ENCODE measurements around the gene LRP11.

The LRP11 gene

DNA sequence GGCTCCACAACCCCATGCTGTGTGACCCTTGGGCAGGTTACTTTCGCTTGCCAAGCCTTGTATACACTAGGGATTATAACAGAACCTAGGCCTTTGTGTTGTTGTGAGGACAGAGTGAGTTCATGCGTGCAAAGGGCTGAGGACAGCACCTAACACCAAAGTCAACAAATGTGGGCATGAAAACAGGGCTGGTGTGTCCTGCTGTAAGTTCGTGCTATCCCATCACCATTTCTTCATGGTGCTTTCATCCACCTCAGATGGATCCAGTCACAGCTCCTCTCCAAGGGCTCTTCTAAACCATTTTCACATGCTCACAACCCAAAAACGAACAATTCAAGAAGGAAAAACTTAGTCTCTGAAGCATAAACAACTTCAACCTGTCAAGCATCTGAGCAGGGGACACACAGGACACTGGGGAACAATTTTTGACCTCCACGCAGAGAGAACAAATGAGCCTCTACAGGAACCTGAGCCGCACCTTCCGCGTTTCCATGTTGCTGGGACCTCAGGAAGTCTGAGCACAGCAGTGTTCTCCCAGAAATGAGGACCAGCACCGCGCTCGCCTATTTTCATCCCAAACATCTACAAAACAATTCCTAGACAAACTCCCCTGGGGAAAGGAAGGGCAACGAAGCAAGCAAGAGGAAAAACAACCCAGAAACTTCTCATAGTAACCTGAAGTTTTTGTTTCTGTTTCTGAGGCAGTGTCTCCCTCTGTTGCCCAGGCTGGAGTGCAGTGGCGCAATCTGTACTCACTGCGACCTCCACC is 3.1 kb downstream of the LRP11 start:
- H3K27ac ChIP-seq, result no peak overlapping the region
- TF ChIP-seq, protein P1, sequence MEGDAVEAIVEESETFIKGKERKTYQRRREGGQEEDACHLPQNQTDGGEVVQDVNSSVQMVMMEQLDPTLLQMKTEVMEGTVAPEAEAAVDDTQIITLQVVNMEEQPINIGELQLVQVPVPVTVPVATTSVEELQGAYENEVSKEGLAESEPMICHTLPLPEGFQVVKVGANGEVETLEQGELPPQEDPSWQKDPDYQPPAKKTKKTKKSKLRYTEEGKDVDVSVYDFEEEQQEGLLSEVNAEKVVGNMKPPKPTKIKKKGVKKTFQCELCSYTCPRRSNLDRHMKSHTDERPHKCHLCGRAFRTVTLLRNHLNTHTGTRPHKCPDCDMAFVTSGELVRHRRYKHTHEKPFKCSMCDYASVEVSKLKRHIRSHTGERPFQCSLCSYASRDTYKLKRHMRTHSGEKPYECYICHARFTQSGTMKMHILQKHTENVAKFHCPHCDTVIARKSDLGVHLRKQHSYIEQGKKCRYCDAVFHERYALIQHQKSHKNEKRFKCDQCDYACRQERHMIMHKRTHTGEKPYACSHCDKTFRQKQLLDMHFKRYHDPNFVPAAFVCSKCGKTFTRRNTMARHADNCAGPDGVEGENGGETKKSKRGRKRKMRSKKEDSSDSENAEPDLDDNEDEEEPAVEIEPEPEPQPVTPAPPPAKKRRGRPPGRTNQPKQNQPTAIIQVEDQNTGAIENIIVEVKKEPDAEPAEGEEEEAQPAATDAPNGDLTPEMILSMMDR (IDR thresholded peaks at IDR 0.05), result no peak
- DNase-seq (ENCODE audit: low spot score), result no peak
- no peak overlapping the region for H3K4me3 ChIP-seq

DNA sequence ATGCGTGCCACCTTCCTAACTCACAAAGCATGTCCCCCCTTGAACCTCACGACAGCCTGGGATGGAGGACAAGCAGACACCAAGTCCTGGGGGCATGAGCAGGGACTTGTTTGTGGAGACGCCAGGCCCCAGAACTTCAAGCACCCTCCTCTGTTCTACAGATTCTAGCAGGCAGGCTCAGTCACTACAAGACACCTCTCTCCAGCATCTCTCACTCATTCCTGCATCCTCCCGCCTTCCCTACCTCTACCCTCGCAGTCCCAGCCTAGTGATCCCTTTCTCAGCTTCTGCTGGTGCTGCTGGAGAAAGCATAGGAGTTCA is 3.7 kb downstream of the LRP11 start:
- H3K4me3 ChIP-seq, result no peak overlapping the region
- DNase-seq (ENCODE audit: low spot score), result no peak
- TF ChIP-seq, protein P1 (IDR thresholded peaks at IDR 0.05), result no peak
- no peak overlapping the region for H3K27ac ChIP-seq

DNA sequence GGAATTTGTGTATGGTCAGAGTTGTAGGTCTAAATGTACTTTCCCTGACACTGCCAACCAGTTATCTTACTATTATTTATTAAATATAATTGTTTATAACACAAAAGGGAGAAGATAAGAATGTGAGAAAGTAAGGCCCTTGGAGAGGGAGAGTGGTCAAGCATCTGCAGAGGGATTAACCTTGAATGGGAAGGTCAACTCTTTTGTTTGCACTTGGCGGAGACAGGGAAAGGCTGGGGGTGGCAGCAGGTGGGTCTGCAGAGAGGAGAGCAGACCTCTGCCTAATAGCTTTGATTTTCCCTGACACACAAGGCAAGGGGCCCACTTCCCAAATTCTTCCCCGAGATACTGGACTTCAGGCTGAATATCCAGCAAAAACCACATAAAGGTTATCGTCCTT is 4.2 kb downstream of the LRP11 start:
- H3K27ac ChIP-seq, result no peak overlapping the region
- H3K4me3 ChIP-seq, result no peak overlapping the region
- TF ChIP-seq, protein P1 (IDR thresholded peaks at IDR 0.05), result no peak
- no peak for DNase-seq (ENCODE audit: low spot score)

DNA sequence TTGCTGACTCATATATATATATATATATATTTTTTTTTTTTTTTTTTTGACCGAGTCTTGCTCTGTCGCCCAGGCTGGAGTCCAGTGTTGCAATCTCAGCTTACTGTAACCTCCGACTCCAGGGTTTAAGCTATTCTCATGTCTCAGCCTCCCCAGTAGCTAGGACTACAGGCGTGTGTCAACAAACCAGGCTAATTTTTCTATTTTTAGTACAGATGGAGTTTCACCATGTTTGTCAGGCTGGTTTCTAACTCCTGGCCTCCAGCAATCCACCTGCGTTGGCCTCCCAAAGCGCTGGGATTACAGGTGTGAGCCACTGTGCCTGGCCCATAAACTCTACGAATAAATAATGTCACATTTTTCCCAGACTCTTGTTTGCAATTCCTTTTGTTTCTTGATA is 4.8 kb downstream of the LRP11 start:
- Histone ChIP-seq H3K4me3 (no peak overlapping the region), H3K27ac (no peak overlapping the region)
- TF ChIP-seq, protein P1 (IDR thresholded peaks at IDR 0.05), result no peak
- no peak for DNase-seq (ENCODE audit: low spot score)

DNA sequence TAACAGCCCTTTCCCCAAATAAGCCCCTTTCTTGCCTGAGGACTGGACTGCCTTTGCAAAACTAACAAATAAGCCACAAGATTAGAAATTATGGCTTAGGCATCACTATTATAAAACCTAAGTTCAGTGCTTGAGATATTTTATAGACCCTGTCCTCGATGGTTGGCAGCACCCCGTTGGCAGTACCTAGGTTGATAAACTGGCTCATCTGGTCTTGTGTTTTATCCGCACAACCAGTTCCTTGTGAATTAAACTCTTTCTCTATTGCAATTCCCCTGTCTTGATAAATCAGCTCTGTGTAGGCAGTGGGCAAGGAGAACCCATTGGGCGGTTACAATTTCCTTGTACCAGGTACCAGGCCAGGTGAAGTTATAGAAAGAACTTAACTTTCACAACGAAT is 6.6 kb downstream of the LRP11 start:
- no peak overlapping the region for H3K4me3 ChIP-seq
- no peak overlapping the region for H3K27ac ChIP-seq
- DNase-seq (ENCODE audit: low spot score), result no peak
- TF ChIP-seq, protein P1 (IDR thresholded peaks at IDR 0.05), result no peak

DNA sequence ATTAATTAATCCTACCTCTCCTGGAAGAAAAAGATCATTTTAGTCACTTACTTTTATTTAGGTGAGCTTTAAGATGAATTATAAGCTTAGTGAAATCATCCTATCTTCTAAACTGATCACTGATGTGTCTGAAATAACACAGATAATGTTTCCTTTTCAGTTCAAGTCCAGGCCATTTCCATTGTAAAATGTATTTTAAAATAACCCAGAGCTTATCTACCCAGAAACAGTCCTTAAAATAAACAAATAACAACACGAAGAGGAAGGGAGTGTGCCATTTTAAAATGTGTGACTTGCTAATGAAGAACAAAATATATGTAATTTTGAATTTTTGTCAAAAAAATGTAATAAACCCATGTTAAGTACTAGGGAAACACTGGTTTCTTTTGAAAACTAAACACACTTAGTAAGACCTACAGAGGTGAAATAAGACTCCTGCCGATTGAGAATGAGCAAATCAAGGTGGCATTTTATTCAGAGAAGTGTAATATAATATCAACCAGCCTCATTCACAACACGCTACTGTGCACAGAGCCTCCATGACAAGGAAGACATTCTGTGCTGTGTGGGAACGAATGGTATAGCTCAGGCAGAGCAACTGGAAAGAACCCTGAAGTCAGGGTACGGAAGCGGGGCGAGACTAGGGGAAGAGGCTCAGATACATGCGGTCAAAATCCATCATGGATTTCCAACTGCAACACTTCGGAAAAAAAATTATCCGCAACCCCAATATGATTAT is 7.7 kb downstream of the LRP11 start:
- no peak for DNase-seq (ENCODE audit: low spot score)
- no peak overlapping the region for H3K4me3 ChIP-seq
- no peak overlapping the region for H3K27ac ChIP-seq
- TF ChIP-seq, protein P1 (IDR thresholded peaks at IDR 0.05), result no peak

DNA sequence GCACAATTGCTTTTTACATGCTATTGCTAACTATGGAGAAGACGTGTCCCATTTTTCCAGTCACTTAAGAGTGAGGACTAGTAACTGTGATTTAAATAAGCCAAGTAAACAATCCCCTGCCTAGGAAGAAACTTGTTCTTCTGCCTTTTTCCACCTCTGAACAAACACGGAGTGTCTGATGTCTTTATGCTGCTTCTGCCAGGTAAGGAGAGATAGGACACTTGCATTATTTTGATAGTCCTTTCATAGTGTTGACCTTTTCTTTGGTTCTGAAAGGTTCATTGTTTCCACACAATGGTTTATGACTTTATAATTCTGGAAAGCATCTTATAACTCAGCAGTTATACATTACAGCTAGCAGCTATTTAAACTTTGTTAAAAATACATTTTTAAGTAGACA is 8.4 kb downstream of the LRP11 start:
- no peak for DNase-seq (ENCODE audit: low spot score)
- Histone ChIP-seq H3K27ac (no peak overlapping the region), H3K4me3 (no peak overlapping the region)
- TF ChIP-seq, protein P1 (IDR thresholded peaks at IDR 0.05), result no peak
